OCI-LY7 (cell line): ENCODE results near the gene ATRAID.

Experiments used
- EZH2phosphoT487 ChIP-seq: fragments of 200-600 bp; sonication (generic); IDR thresholded peaks from 2 replicates; pipeline ENCODE4 v1.6.1; 2018; ENCODE audit warnings: low read depth, borderline replicate concordance, mild to moderate bottlenecking, mixed run types, antibody characterized with exemption, low read length, moderate library complexity, mixed read lengths
- TF ChIP-seq, protein P1 (sequence below): fragments of 200-600 bp; sonication (generic); conservative IDR thresholded peaks from 2 replicates; pipeline ENCODE4 v1.5.1; 2014; ENCODE audit warnings: mild to moderate bottlenecking, antibody characterized with exemption, low read length, moderate library complexity, mixed read lengths

DNA sequence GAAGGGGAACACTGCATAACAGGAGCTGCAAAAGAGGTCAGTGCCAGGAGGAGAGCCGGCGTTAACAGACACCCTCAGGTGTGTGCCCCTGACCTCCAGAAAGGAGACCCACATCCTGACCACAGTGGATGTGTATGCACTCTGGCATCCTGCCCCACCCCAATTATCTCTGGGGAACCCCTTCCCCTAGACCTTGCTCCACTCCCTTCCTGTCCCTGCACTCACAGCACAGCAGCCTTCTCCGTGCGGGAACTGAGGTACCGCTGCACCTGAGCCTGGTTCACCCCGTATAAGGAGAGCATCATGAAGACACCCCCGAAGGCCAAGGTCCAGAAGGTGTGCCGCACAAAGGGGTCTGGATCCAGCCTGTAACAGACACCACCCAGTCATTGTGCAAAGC, 7.3 kb upstream of the ATRAID start:
- TF ChIP-seq, protein P1, sequence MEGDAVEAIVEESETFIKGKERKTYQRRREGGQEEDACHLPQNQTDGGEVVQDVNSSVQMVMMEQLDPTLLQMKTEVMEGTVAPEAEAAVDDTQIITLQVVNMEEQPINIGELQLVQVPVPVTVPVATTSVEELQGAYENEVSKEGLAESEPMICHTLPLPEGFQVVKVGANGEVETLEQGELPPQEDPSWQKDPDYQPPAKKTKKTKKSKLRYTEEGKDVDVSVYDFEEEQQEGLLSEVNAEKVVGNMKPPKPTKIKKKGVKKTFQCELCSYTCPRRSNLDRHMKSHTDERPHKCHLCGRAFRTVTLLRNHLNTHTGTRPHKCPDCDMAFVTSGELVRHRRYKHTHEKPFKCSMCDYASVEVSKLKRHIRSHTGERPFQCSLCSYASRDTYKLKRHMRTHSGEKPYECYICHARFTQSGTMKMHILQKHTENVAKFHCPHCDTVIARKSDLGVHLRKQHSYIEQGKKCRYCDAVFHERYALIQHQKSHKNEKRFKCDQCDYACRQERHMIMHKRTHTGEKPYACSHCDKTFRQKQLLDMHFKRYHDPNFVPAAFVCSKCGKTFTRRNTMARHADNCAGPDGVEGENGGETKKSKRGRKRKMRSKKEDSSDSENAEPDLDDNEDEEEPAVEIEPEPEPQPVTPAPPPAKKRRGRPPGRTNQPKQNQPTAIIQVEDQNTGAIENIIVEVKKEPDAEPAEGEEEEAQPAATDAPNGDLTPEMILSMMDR = no peak
- no peak for TF ChIP-seq EZH2phosphoT487
